A673 (cell line): ENCODE measurements around the gene MET. TPM values are rescaled to one million over a fixed set of nuclear protein-coding genes. Genes with fewer than 3 reads are reported as not detected.

Source experiments
- BruUV-seq: library from RNA; stranded (reverse); fragments of 400-500 nt; replicated peaks from 2 replicates; lab custom pipeline; 2021; lab: Mats Ljungman, UMichigan
- CTCF ChIA-PET: fragments of 300-600 bp; sonication (Branson Sonifier 250); formaldehyde crosslinking; loops from one replicate; lab custom pipeline; 2022; ENCODE audit warnings: antibody characterized with exemption; lab: Charles Lee
- POLR2A ChIA-PET: fragments of 300-600 bp; sonication (Branson Sonifier 250); formaldehyde crosslinking; loops from one replicate; lab custom pipeline; 2022; ENCODE audit warnings: antibody characterized with exemption; ENCODE audit not compliant: low non-redundant PET; lab: Charles Lee
- DNase-seq: peaks from one replicate; pipeline ENCODE4 v3.0.0-alpha.2; 2015; ENCODE audit warnings: low spot score
- H3K27ac ChIP-seq: fragments of 200-600 bp; sonication (generic); 2 replicates; pipeline ENCODE4 v1.5.1; 2016; ENCODE audit warnings: mixed run types, low read depth, mild to moderate bottlenecking, mixed read lengths, antibody characterized with exemption, low read length; ENCODE audit not compliant: poor library complexity, severe bottlenecking
- H3K27me3 ChIP-seq: fragments of 200-600 bp; sonication (generic); replicated peaks from 2 replicates; pipeline ENCODE4 v1.6.1; 2017; ENCODE audit warnings: mixed run types, low read depth, mild to moderate bottlenecking, mixed read lengths, antibody characterized with exemption, low read length; ENCODE audit not compliant: insufficient read depth, poor library complexity
- H3K36me3 ChIP-seq: fragments of 200-600 bp; sonication (generic); 2 replicates; pipeline ENCODE4 v1.6.1; 2016; ENCODE audit warnings: mixed run types, mild to moderate bottlenecking, mixed read lengths, antibody characterized with exemption, low read length; ENCODE audit not compliant: insufficient read depth, poor library complexity, severe bottlenecking
- H3K4me1 ChIP-seq: fragments of 200-600 bp; sonication (generic); 2 replicates; pipeline ENCODE4 v1.6.1; 2017; ENCODE audit warnings: mixed run types, mild to moderate bottlenecking, mixed read lengths, antibody characterized with exemption, low read length; ENCODE audit not compliant: insufficient read depth, poor library complexity, severe bottlenecking
- H3K4me3 ChIP-seq: fragments of 200-600 bp; sonication (generic); 2 replicates; pipeline ENCODE4 v1.5.1; 2016; ENCODE audit warnings: low read depth, mixed run types, mild to moderate bottlenecking, mixed read lengths, low read length; ENCODE audit not compliant: poor library complexity, severe bottlenecking
- H3K9me3 ChIP-seq: fragments of 200-600 bp; sonication (generic); 2 replicates; pipeline ENCODE4 v1.6.1; 2016; ENCODE audit warnings: mixed run types, low read depth, mild to moderate bottlenecking, mixed read lengths, antibody characterized with exemption, low read length; ENCODE audit not compliant: poor library complexity, severe bottlenecking
- CTCF ChIP-seq: fragments of 300-800, 200-600 bp; sonication (generic); conservative IDR thresholded peaks from 2 replicates; pipeline ENCODE4 v1.5.1; 2017; ENCODE audit warnings: low read depth, mild to moderate bottlenecking, antibody characterized with exemption, low read length, moderate library complexity, mixed read lengths
- EZH2 ChIP-seq: fragments of 200-600 bp; sonication (generic); IDR thresholded peaks from 2 replicates; pipeline ENCODE4 v1.6.1; 2017; ENCODE audit warnings: borderline replicate concordance, low read depth, mild to moderate bottlenecking, mixed read lengths, antibody characterized with exemption, low read length; ENCODE audit not compliant: poor library complexity, severe bottlenecking
- intact Hi-C: fragments of 100-400 bp; cut with micrococcal nuclease; formaldehyde crosslinking; loops from one replicate; pipeline ENCODE4 v1.10.0; 2022; ENCODE audit not compliant: unreplicated experiment
- total RNA-seq: library from RNA; stranded (reverse); gene quantifications from 2 replicates; pipeline ENCODE4 v1.2.3, GENCODE V29; 2021

MET gene
- total RNA-seq, 1 experiment from 2014 or later: 6.8 TPM

- H3K4me1 ChIP-seq: peaks cover 10% of the 10 kb centered on the region
- POLR2A ChIA-PET: no interaction called here
- no peak overlapping the region for H3K4me3 ChIP-seq
- no peak overlapping the region for H3K27ac ChIP-seq
- no peaks in the 10 kb centered on the region for H3K27me3 ChIP-seq
- TF ChIP-seq EZH2 (no peak), CTCF (no peak)
- intact Hi-C loops: no loop called here
- no TSS peak for BruUV-seq
- H3K9me3 ChIP-seq: no peaks in the 10 kb centered on the region
- no peak for DNase-seq
- CTCF ChIA-PET: no interaction called here
- no peaks in the 10 kb centered on the region for H3K36me3 ChIP-seq
Observed at GRCh38 chr7:116711790-116712189, 39.8 kb downstream of the MET start.

DNA sequence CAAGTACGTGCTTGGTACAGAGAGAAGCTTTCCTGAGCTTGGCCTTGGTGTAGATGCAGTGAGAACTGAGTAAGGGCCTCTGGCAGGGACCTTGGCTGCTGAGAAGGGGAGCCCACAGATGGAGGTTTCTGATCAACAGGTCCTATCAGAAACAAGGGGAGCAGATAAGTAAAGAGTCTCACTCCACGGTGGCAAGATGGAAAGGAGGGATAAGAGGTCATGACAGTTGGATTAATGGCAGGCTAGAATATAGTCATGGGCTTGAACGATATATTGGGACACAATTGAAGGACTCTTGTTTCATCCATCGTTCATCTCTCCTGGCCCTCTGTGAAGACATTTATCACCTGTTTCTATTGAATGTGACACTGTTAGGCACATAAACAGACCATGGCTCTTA, 41.5 kb downstream of the MET start:
- Histone ChIP-seq H3K4me1 (no peaks in the 10 kb centered on the region), H3K27me3 (no peaks in the 10 kb centered on the region), H3K9me3 (no peaks in the 10 kb centered on the region), H3K36me3 (no peaks in the 10 kb centered on the region), H3K27ac (no peak overlapping the region), H3K4me3 (no peak overlapping the region)
- no peak for TF ChIP-seq CTCF
- TF ChIP-seq EZH2: no peak
- no TSS peak for BruUV-seq
- DNase-seq: no peak
- CTCF ChIA-PET: no interaction called here
- POLR2A ChIA-PET: no interaction called here
- intact Hi-C loops: no loop called here

- intact Hi-C loops: no loop called here
- BruUV-seq: no TSS peak
- H3K36me3 ChIP-seq: no peaks in the 10 kb centered on the region
- H3K9me3 ChIP-seq: no peaks in the 10 kb centered on the region
- no peak for DNase-seq
- no peak overlapping the region for H3K4me3 ChIP-seq
- H3K4me1 ChIP-seq: no peaks in the 10 kb centered on the region
- ChIA-PET CTCF (no interaction called here), POLR2A (no interaction called here)
- no peaks in the 10 kb centered on the region for H3K27me3 ChIP-seq
- H3K27ac ChIP-seq: no peak overlapping the region
- TF ChIP-seq CTCF: no peak
- no peak for TF ChIP-seq EZH2
Observed at GRCh38 chr7:116713918-116714317, 41.9 kb downstream of the MET start.
